GM19467 (cell line): ENCODE results near the gene NTM.
A peak's percentile ranks its signal among the peaks of the same experiment; 100 is the strongest.

Experiments used
- ATAC-seq: cut with Tn5 transposase; IDR thresholded peaks from one replicate; pipeline ENCODE4 v1.9.1; 2021; ENCODE audit warnings: mild to moderate bottlenecking, moderate library complexity; ENCODE audit not compliant: unreplicated experiment

NTM gene

DNA sequence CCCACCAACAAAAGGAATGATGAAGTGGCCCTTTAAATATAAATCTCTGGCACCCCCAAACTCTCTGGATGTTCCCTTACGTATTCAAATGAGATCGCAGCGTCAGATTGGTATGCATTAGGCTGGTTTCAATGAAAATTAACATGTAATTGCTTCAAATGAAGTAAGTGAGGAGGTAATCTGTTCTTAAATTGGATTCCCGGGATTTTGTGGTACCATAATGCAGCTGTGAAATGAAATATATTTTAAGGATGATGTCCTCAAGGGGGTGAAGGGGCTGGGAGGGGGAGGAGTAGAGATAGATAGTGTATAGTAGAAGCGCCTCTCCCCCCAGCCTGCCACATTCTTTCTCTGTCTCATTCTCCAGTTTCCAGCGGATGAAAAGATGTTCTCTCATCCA is 748.2 kb downstream of the NTM start:
- no peak for ATAC-seq

DNA sequence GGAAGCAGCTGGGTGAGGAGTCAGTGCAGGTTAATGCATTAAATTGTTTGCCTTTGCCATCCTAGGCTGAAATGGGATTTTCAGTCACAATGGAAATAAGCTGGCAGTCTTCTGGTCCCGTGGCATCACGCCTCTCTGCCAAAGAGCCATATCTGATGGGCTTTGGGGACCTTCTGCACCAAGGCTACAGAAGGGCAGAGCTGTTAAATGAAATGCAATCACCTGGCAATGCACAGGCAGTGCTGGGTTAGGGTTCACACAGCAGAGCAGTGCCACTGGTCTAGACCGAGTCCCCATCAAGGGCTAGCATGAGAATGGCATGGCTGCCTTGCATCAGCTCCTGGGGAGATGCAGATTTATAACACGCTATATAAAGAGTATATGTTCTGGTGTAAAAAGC is 749.2 kb downstream of the NTM start:
- no peak for ATAC-seq

GRCh38 chr11:132122735-132123134 is 752.3 kb downstream of the NTM start:
- ATAC-seq: no peak

GRCh38 chr11:132123449-132123848 is 753.0 kb downstream of the NTM start:
- no peak for ATAC-seq

DNA sequence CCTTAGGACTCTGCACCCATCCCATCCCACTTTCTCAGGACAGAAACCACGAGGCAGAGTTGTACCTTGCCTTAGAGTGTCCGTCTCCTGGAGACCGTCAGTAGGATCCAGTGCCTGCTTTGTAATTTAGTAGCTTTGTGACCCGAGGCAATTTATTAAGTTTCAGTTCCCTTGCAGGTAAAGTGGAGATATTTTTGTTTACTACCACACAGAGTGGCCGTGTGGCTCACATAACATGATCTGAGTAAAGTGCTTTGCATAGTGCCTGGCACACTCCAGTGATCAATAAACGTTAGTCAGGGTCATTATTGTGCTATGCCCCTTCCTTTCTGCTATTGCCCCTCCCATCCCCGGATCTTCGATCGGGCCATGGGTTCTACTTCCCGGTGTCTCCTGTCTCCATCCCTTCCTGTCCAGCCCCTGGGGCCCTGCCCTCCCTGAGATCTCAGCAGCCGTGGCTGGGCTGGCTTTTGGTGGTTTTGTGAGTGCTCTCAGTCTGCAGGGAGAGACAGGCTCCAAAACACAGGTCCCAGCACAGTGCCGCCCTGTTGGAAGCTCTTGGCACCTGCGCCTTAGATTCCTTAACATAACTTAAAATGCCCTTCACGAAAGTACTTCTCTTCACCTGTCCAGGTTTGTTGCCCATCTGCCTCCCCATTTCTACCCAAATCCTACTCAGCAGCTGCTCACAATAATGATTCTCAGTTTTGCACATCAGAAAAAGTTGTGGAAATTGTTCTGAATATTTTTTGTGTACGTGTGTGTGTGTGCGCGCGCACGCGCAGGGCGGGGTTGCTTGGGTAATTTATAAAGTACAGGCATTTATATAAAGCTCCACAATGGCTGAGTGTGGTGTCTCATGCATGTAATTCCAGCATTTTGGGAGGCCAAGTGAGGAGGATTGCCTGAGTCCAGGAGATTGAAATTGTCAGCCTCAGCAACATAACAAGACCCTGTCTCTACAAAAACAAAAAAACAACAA is 753.7 kb downstream of the NTM start:
- peak; percentile 43 for ATAC-seq

DNA sequence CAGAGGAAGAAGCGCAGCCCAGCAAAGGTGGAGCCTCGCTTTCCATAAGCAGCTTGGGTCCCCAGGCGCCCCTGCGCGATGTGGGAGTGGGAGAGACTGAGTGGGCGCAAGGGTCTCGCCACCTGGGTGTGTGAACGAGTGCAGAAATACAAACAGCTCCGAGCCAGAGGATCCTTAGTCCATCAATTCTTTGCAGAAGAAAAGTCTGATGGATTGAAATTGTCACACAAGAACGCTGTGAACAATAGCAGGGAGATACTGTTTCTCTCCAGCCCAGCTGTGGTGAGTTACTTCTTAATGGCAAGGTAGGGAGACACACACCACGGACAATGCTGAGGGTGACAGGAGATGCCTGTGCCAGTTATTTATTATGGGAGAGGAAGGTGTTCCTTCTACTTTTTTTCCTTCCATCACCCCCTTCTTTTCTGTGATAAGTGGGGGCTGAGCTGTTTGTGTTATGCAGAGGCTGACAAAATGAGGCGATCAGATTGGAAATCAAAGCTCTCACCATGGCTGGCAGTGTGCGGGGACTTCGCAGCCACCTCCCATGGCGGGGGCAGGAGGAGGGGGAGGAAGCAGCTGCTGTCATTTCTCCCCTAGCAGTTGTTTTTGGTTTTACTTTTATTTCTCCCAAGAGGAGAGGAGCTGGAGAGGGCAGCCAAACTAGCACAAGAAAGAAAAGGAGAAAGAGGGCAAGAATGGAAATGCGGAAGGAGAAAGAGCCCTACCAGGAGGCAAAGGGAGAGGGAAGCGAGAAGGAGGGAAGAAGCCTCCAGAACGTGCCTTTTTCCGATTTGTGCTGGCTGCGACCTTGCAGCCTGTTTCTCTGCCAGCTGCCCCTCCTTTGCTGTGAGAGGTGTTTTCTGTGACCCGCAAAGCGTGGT is 755.8 kb downstream of the NTM start:
- peak; percentile 44 for ATAC-seq

DNA sequence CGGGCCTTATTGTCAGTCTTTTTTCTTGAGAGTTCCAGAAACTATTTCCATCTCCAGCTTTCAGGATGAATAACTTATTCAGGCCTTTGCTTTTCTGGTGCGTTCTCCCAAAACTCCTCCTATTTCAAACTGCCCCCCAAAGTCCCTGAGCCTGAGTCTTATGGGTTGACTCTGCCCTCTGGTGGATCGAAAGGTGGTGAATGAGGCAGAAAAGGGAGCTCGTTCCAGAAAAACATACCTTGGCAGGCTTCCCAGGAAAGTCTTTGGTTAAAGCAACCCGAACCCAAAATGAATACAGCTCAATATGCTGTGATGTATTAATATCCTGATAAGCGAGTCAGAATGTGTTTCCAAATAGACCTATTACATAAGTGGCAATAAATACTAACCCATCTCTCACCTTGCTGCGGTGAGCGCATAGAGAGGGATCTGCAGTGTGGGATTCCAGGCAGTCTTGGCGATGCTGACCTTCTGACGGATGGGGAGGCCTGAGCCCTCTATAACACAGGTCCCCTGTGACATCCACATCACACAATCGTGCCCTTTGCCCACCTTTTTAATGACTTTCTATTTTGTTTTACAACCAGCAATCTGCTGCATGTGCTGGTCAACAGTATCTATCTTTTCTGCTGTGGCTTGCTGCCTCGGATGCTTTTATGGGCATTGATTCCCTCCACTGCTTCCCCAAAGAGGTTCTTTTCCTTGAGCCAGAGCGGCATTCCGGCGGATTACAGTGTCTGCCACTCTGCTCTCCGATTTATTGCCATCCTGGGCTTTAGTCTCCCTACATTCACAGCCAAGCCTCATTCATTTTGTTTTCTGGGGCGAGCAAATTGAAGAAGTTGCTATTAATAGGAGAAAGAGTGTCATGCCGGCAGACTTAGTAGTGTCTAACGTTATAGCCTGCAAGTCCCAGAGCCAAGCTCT is 756.8 kb downstream of the NTM start:
- no peak for ATAC-seq

GRCh38 chr11:132127900-132128288 is 757.5 kb downstream of the NTM start:
- no peak for ATAC-seq

DNA sequence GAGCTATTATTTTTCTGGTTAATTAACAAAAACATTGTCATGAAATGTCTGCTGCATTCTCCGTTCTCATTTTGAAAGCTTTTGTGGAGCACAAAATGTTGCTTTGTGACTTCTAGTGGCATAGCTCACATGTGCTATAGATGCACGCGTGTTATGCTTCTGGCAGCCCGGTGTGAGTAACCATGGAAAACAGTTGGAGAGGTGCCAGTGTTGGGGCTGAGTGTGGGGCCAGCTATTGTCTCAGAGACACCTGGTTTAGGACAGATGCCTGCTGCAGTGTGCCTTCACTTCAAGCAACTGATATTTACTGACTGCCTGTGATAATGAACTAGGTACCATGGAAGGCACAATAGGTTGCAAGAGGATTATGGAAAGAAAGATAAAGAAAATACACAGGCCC is 760.6 kb downstream of the NTM start:
- ATAC-seq: no peak

DNA sequence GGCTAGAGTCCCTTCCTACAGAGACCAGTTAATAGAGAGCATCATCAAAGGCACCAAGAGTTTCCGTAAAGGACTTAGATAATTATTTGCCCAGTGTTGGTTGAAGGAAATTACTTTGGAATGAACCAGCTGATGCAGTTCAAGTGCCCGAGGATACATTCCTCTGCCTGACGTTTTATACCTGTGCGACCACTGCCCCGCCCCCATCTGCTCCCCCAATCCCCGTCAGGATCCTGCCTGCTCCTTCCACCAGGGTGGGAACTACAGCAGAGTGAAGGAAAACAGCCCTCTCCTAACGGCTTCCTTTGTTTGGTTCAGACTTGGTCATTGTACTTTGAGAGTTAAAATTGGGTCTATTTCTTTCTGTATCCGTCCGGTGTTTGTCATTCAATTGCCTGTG is 761.5 kb downstream of the NTM start:
- no peak for ATAC-seq

- no peak for ATAC-seq
These were observed 763.9 kb downstream of the NTM start for GRCh38 chr11:132134322-132134721.

- no peak for ATAC-seq
These were observed 767.0 kb downstream of the NTM start for GRCh38 chr11:132137289-132137980.

DNA sequence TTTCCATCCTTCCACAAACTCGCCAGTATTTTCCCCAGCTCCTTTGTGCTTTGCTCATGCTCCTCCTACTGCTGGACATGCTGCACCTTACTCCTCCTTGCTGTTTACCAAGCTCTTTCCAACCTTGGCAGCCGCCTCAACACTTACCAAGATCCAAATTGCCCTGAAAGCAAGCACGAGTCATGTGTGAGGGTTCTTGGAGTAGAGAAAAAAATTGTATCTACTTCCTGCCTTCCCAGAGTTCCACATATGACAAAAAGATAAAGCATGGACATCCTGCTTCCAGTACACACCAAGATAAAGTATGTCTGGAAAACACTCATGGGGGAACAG is 767.5 kb downstream of the NTM start:
- ATAC-seq: no peak

DNA sequence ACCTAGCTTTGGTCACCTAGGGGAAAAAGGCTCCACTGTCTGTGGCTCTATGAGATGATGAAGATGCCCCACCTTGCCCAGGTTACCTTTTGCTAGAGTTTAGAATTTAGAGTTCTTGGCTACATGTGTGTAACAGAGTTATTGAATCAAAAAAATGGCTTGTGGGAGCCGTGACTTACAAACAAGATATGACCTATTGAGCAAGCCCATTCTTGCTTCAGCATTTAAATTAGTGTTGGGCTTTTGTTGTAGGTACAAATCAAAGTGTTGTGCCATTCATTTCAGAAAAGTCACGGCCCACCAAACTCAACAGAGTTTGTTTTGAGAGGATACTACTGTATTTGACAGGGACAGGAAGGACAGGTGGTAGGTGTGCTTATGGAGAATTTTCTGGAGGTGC is 768.8 kb downstream of the NTM start:
- no peak for ATAC-seq

DNA sequence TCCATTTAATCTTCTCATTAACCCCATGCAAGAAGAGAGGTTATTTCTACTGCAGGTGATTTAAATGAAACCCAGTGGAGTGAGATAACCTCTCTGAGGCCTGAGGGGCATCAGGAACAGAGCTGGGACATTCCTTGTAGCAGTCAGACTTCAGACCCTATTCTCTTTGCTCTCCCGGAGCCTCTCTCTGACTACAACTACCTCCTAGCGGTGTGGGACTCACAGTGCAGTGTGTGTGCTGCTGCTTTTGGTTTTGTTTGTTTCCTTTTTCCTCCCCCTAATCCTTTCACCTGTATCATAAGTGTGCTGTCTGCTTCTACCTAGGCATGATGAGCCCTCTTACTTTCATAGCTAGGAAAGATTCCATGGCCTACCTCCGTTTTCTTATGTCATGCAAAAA is 769.6 kb downstream of the NTM start:
- no peak for ATAC-seq

DNA sequence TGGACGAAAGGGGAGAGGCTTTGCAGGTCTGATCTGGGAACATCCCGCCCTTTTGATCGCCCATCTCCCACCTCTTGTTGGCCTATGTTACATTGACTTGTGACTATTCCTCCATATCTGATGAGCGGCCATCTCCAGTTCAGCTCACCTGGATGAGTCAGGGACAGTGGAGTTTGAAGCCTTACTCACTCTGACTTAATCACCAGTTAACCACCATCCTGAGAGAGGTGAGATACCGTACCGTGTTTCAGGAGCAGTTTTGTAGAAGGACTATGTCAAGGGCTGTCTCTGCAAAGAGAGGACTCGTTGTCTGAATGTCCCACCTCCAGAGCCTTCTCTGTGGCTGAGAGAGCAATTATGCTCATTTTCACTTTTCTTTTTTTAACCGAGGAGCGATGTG is 771.7 kb downstream of the NTM start:
- ATAC-seq: no peak

DNA sequence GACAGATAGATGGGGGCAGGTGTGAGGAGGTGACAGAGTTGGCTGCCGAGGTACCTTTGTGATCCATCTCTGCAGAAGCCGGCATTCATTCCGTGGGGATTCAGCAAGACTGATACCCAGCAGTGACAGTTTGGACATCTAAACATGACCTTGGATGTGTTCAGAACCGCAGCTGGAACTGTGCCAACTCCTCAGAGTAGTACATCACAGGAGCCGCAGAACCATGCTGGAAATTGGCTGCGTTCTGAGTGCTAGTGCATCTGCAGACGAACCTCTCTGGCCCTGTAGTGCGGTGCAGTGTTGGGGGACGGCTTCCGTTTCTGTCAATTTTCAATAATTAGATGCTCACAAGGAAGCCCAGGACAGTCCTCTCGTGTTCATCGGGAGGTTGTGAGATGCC is 772.1 kb downstream of the NTM start:
- no peak for ATAC-seq

DNA sequence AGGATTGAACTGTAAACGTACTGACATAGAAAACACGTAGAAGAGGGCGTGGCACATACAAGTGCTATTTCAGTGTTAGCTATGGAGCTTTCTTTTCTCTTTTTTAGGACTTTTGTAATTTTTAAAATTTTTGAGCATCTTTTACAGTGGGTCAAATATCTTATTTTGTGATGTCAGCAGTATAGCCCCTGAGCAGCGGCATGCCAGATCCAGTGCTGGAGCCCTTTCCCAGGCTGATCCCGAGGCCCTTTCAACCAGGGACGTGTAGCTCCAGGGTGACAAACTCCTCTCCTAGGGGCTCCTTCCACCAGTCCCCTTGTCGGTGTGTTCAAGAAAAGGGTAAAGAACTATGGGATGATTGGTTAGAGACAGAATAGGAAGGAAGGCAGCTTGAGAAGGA is 777.0 kb downstream of the NTM start:
- no peak for ATAC-seq

- no peak for ATAC-seq
These were observed 784.4 kb downstream of the NTM start for GRCh38 chr11:132154781-132155180.

DNA sequence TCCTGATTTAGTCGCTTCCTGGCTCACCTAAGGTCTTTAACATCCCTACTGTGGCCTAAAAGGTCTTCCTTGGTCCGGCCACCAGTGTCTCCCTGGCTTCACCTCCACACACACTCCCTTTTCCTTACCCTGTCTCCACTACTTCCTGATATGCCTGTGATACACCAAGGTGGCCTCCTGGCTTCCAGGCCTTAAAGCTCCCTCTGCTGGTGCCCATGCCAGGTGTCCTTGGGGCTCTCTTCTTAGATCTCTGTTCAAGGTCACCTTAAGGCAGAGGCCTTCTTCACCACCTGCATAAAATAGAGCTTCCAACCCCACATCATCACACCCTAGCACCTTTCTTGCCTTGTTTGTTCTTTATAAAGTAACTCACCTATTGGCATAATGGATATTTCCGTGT is 787.7 kb downstream of the NTM start:
- ATAC-seq: no peak
